SK-N-SH (cell line): Measurements from ENCODE around the gene MEGF8. TPM values are rescaled to one million over a fixed set of nuclear protein-coding genes. Genes with fewer than 3 reads are reported as not detected.

Experiments used
- CTCF ChIA-PET: fragments of 300-600, 350-600 bp; formaldehyde crosslinking; extraction: SDS; loops from one replicate; lab custom pipeline; 2021; lab: Yijun Ruan, JAX
- POLR2A ChIA-PET: fragments of 350-600 bp; sonication (Branson Sonifier 250); formaldehyde crosslinking; extraction: SDS; loops from one replicate; lab custom pipeline; 2020; ENCODE audit warnings: antibody characterized with exemption, inconsistent platforms; lab: Yijun Ruan, JAX
- DNase-seq: peaks from one replicate; pipeline ENCODE4 v3.0.0; 2012
- H2AFZ ChIP-seq: fragments of 200-600 bp; sonication (generic); 2 replicates; pipeline ENCODE4 v1.8.1; 2016; ENCODE audit warnings: antibody characterized with exemption, mild to moderate bottlenecking, low read depth
- H3F3A ChIP-seq: fragments of 200-600 bp; sonication (generic); replicated peaks from 2 replicates; pipeline ENCODE3; 2016; ENCODE audit warnings: antibody characterized with exemption, mild to moderate bottlenecking; ENCODE audit not compliant: insufficient read depth
- H3K27ac ChIP-seq, 2 experiments: fragments of 200-500 bp in 1 of 2; fragments of 200-600 bp in 1 of 2; sonication (Bioruptor generic) in 1 of 2; sonication (generic), shearing (Covaris generic) in 1 of 2; 2 replicates each; pipeline versions ENCODE4 v1.5.1 to v1.6.1; 2014 to 2016; ENCODE audit warnings: low read depth in 2 of 2, inconsistent platforms in 1 of 2, low read length in 1 of 2, mild to moderate bottlenecking in 1 of 2, mixed read lengths in 1 of 2
- H3K27me3 ChIP-seq: fragments of 200-600 bp; sonication (generic), shearing (Covaris generic); 2 replicates; pipeline ENCODE4 v1.6.1; 2016; ENCODE audit warnings: mixed run types; ENCODE audit not compliant: insufficient read depth
- H3K36me3 ChIP-seq, 2 experiments: fragments of 200-500 bp in 1 of 2; fragments of 200-600 bp in 1 of 2; sonication (Bioruptor generic) in 1 of 2; sonication (generic) in 1 of 2; replicated peaks in 1 of 2; 2 replicates each; pipeline versions ENCODE3 to v1.5.1; 2014 to 2016; ENCODE audit warnings: low read length in 1 of 2, mild to moderate bottlenecking in 1 of 2; ENCODE audit not compliant: insufficient read depth in 2 of 2, control insufficient read depth in 1 of 2
- H3K4me1 ChIP-seq, 2 experiments: fragments of 200-500 bp in 1 of 2; fragments of 200-600 bp in 1 of 2; sonication (Bioruptor generic) in 1 of 2; sonication (generic), shearing (Covaris generic) in 1 of 2; 2 replicates each; pipeline versions ENCODE4 v1.5.1 to v1.6.1; 2014 to 2016; ENCODE audit warnings: low read depth in 1 of 2, low read length in 1 of 2, mixed run types in 1 of 2; ENCODE audit not compliant: insufficient read depth in 2 of 2, control insufficient read depth in 1 of 2
- H3K4me2 ChIP-seq: fragments of 200-600 bp; sonication (generic), shearing (Covaris generic); 2 replicates; pipeline ENCODE4 v1.6.1; 2017; ENCODE audit warnings: mixed run types
- H3K4me3 ChIP-seq, 2 experiments: fragments of 200-500 bp in 1 of 2; fragments of 200-600 bp in 1 of 2; sonication (Bioruptor generic) in 1 of 2; sonication (generic), shearing (Covaris generic) in 1 of 2; 2 replicates each; pipeline versions ENCODE4 v1.5.1 to v1.8.1; 2014 to 2016; ENCODE audit warnings: low read depth in 2 of 2, inconsistent platforms in 1 of 2, low read length in 1 of 2, mild to moderate bottlenecking in 1 of 2, mixed read lengths in 1 of 2, moderate library complexity in 1 of 2
- H3K79me2 ChIP-seq: fragments of 200-600 bp; sonication (generic); 2 replicates; pipeline ENCODE4 v1.8.1; 2017; ENCODE audit warnings: mild to moderate bottlenecking; ENCODE audit not compliant: insufficient read depth
- H3K9ac ChIP-seq: fragments of 200-600 bp; sonication (generic); 2 replicates; pipeline ENCODE4 v1.6.1; 2017; ENCODE audit warnings: mixed run types
- H3K9me2 ChIP-seq: fragments of 200-600 bp; sonication (generic); 2 replicates; pipeline ENCODE4 v1.6.1; 2017; ENCODE audit warnings: mixed run types
- H3K9me3 ChIP-seq: fragments of 200-600 bp; sonication (generic); 2 replicates; pipeline ENCODE4 v1.6.1; 2017; ENCODE audit warnings: mixed run types, mild to moderate bottlenecking, moderate library complexity
- H4K20me1 ChIP-seq: fragments of 200-600 bp; sonication (generic); 2 replicates; pipeline ENCODE4 v1.6.1; 2017; ENCODE audit warnings: mild to moderate bottlenecking, mixed run types; ENCODE audit not compliant: insufficient read depth
- ELF1 ChIP-seq: IDR thresholded peaks from 2 replicates; pipeline ENCODE4 v1.4.0; 2012
- FOSL2 ChIP-seq: IDR thresholded peaks from 2 replicates; pipeline ENCODE4 v1.4.0; 2012; ENCODE audit warnings: low read depth, mild to moderate bottlenecking, moderate library complexity, borderline replicate concordance
- FOXJ3 ChIP-seq: sonication (generic); formaldehyde crosslinking; IDR thresholded peaks from 2 replicates; pipeline ENCODE4 v1.5.1; 2020; ENCODE audit warnings: mild to moderate bottlenecking, missing genetic modification reagents
- FOXM1 ChIP-seq: IDR thresholded peaks from 2 replicates; pipeline ENCODE4 v1.4.0; 2012; ENCODE audit warnings: low read depth, mild to moderate bottlenecking
- JUND ChIP-seq: IDR thresholded peaks from 2 replicates; pipeline ENCODE4 v1.4.0; 2012
- NFIC ChIP-seq: IDR thresholded peaks from 2 replicates; pipeline ENCODE4 v1.4.0; 2012; ENCODE audit warnings: borderline replicate concordance
- NRF1 ChIP-seq: IDR thresholded peaks from 2 replicates; pipeline ENCODE4 v1.6.1; 2012; ENCODE audit warnings: low read depth, mild to moderate bottlenecking, low read length
- PBX3 ChIP-seq: IDR thresholded peaks from 2 replicates; pipeline ENCODE4; 2012
- POLR2AphosphoS5 ChIP-seq: IDR thresholded peaks from 2 replicates; pipeline ENCODE4 v1.6.1; 2012; ENCODE audit warnings: low read depth, low read length
- RCOR1 ChIP-seq: fragments of 150-350 bp; IDR thresholded peaks from 2 replicates; pipeline ENCODE4 v1.6.1; 2017; ENCODE audit warnings: antibody characterized with exemption, low read length
- RFX5 ChIP-seq: IDR thresholded peaks from 2 replicates; pipeline ENCODE4 v1.6.1; 2012; ENCODE audit warnings: mild to moderate bottlenecking, improper control_type of control experiment, low read length
- RXRA ChIP-seq: IDR thresholded peaks from 2 replicates; pipeline ENCODE4 v1.4.0; 2012; ENCODE audit warnings: low read depth, mild to moderate bottlenecking, borderline replicate concordance
- WGBS: methylation state at CpG from one replicate; pipeline ENCODE4 v1.1.6; 2017; ENCODE audit warnings: low lambda C conversion rate; 5-methylcytosine and 5-hydroxymethylcytosine counted together
- polyA plus RNA-seq, 3 experiments: library from polyadenylated mRNA; depleted of rRNA; stranded (reverse); fragments of >200 nt; gene quantifications; 2 replicates each; pipeline ENCODE4 v1.2.3, GENCODE V29; 2012
- TF ChIP-seq, protein P1 (sequence below): fragments of 150-350 bp; IDR thresholded peaks from 2 replicates; pipeline ENCODE4 v1.6.1; 2016; ENCODE audit warnings: mild to moderate bottlenecking, low read depth, low read length
- TF ChIP-seq, protein P2 (sequence below): fragments of 200-600 bp; sonication (generic); IDR thresholded peaks from 2 replicates; pipeline ENCODE4 v1.6.1; 2017; ENCODE audit warnings: antibody characterized with exemption, mild to moderate bottlenecking, moderate library complexity

MEGF8 gene
- polyA plus RNA-seq, 1 of the 3 experiments (the other 2 are of a cell fraction): 19.1 TPM

DNA sequence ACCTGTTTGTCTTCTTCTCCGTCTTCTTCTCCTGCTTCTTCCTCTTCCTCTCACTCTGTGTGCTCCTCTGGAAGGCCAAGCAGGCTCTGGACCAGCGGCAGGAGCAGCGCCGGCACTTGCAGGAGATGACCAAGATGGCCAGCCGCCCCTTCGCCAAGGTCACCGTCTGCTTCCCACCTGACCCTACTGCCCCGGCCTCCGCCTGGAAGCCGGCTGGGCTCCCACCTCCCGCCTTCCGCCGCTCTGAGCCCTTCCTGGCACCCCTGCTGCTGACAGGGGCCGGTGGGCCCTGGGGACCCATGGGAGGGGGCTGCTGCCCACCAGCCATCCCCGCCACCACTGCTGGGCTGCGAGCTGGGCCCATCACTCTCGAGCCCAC lies 50.7 kb downstream of the MEGF8 start:
- WGBS: 94% methylated on average over 15 of the region's 17 CpGs
- Histone ChIP-seq H3K79me2 (no peaks in the 10 kb centered on the region), H3K36me3 (no peaks in the 10 kb centered on the region), H3K9me3 (no peaks in the 10 kb centered on the region), H2AFZ (no peak overlapping the region), H3K4me2 (no peak overlapping the region), H3K9ac (no peak overlapping the region), H4K20me1 (no peaks in the 10 kb centered on the region), H3F3A (no peaks in the 10 kb centered on the region)
- TF ChIP-seq RFX5 (no peak), PBX3 (no peak), FOXJ3 (CRISPR knock-in tag) (no peak), JUND (no peak), ELF1 (no peak), RCOR1 (no peak), NFIC (no peak), POLR2AphosphoS5 (no peak), NRF1 (no peak), RXRA (no peak), FOSL2 (no peak), FOXM1 (no peak)
- TF ChIP-seq, protein P1, sequence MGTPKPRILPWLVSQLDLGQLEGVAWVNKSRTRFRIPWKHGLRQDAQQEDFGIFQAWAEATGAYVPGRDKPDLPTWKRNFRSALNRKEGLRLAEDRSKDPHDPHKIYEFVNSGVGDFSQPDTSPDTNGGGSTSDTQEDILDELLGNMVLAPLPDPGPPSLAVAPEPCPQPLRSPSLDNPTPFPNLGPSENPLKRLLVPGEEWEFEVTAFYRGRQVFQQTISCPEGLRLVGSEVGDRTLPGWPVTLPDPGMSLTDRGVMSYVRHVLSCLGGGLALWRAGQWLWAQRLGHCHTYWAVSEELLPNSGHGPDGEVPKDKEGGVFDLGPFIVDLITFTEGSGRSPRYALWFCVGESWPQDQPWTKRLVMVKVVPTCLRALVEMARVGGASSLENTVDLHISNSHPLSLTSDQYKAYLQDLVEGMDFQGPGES: no peak
- TF ChIP-seq, protein P2, sequence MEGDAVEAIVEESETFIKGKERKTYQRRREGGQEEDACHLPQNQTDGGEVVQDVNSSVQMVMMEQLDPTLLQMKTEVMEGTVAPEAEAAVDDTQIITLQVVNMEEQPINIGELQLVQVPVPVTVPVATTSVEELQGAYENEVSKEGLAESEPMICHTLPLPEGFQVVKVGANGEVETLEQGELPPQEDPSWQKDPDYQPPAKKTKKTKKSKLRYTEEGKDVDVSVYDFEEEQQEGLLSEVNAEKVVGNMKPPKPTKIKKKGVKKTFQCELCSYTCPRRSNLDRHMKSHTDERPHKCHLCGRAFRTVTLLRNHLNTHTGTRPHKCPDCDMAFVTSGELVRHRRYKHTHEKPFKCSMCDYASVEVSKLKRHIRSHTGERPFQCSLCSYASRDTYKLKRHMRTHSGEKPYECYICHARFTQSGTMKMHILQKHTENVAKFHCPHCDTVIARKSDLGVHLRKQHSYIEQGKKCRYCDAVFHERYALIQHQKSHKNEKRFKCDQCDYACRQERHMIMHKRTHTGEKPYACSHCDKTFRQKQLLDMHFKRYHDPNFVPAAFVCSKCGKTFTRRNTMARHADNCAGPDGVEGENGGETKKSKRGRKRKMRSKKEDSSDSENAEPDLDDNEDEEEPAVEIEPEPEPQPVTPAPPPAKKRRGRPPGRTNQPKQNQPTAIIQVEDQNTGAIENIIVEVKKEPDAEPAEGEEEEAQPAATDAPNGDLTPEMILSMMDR: no peak
- TF ChIP-seq, all 33 proteins: peak for 0
- ChIA-PET POLR2A (no interaction called here), CTCF (interaction anchor here (8.1 kb wide), 1 partner anchor 25 kb away, joined by 45 read pairs; no protein-coding TSS in a partner anchor)
- H3K27me3 ChIP-seq: peaks cover 23% of the 10 kb centered on the region; the same call in 1 of the 2 replicates
- no peak for DNase-seq
- no peak overlapping the region for H3K4me3 ChIP-seq
- H3K4me1 ChIP-seq: no peaks in the 10 kb centered on the region
- no peak overlapping the region for H3K27ac ChIP-seq
- H3K9me2 ChIP-seq: no peaks in the 10 kb centered on the region
